ENCODE measurements around the gene ZNF217.

GRCh38 chr20:53636540-53637097 lies 43.0 kb upstream of the ZNF217 start:
- TF ChIP-seq ZNF274 (IDR thresholded peaks at IDR 0.05; ENCODE audit: low read depth, low read length) (no peak), SUZ12 (IDR thresholded peaks at IDR 0.05; ENCODE audit: extremely low read depth, insufficient read depth, insufficient read length) (no peak), YY1 (IDR thresholded peaks at IDR 0.05; ENCODE audit: insufficient read depth, insufficient read length) (no peak)

All from NT2/D1 (cell line).